GM15510 (cell line): ENCODE results near the gene FBLN7.

Experiments
- POLR2A ChIP-seq: IDR thresholded peaks from 3 replicates; pipeline ENCODE4 v1.6.1; 2011; ENCODE audit warnings: borderline replicate concordance; ENCODE audit not compliant: insufficient read length; ENCODE audit errors: extremely low read depth

Gene FBLN7

DNA sequence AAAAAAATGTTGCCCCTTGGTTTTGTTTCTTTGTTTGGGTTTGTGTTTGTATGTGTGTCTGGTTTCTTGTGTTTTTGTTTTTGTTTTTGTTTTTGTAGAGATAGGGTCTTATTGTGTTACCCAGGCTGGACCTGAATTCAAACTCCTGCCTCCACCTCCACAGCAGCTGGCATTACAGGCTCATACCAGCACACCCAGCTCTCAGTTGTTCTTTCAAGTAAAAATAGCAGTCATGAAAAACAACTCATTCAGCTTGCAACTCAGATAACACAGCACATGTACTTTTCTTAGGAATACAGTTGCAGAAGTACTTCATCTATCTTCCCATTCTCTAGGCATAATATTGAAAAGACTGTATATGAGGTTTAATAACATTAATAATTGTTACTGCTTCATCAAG is 79.7 kb downstream of the FBLN7 start:
- no peak for TF ChIP-seq POLR2A

DNA sequence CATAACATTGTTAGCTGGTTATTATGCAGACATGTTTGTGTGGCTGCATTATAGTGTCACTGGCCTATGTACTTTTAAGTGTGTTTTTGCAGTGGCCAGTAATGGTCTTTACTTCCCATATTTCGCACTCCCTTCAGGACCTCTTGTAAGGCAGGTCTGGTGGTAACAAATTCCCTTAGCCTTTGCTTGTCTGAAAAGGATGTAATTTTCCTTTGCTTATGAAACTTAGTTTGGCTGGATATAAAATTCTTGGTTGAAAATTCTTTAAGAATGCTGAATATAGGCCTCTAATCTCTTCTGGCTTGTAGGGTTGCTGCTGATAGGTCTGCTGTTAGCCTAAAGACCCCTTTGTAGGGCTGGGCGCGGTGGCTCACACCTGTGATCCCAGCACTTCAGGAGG is 82.0 kb downstream of the FBLN7 start:
- TF ChIP-seq POLR2A, result no peak

DNA sequence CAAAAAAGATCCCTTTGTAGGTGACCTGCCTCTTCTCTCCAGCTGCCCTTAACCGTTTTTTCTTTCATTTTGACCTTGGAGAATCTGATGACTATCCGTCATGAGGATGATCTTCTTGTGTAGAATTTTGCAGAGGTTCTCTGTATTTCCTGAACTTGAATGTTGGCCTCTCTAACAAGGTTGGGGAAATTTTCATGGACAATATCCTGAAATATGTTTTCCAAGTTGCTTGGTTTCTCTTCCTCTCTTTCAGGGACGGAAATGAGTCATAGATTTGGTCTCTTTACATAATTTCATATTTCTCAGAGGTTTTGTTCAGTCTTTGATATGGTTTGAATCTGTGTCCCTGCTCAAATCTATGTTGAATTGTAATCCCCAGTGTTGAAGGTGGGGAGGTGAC is 82.6 kb downstream of the FBLN7 start:
- no peak for TF ChIP-seq POLR2A

DNA sequence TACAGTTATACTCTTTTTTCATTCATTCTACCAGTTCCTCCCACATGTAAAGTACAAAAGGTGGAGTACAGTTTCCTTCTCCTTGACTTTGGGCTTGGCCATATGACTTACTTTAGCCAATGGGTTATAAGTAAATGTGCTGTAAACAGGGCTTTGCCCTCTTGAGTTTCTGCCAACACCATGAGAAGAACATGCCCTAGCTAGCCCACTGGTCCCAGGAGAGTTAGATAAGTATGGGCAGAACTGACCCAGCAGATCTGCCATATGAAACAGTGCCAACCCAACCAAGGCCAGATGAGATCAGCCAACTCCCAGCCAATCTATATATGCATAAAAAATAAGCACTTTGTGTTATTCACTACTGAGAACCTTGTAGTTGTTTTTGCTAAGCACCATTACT is 91.2 kb downstream of the FBLN7 start:
- TF ChIP-seq POLR2A, result no peak

DNA sequence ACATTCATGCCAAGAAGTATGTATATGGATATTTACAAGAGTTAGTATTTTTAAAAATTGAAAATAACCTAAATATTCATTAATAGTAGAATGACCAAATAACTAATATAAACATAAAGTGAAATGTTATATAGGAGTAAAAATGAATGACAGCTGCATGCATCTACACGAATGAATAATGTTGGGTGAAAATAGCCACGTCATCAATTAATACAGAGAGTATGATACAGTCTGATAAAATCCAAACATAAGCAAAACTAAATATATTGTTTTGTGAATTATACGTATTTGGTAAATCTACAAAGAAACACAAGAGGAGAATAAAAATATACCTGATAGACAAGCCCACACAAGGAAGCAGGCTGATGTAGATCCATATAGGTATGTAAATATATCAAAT is 92.2 kb downstream of the FBLN7 start:
- TF ChIP-seq POLR2A, result no peak
